H1 (cell line): Measurements from ENCODE around the gene MAVS. TPM values are rescaled to one million over a fixed set of nuclear protein-coding genes. Genes with fewer than 3 reads are reported as not detected.

ENCODE experiments used
- RNF2 ChIP-seq: fragments of 200-900, 300-1000 bp; sonication (generic); IDR thresholded peaks from 2 replicates; pipeline ENCODE4 v1.7.1; 2016; ENCODE audit warnings: borderline replicate concordance, low read depth, mild to moderate bottlenecking, antibody characterized with exemption, low read length; ENCODE audit not compliant: poor library complexity, severe bottlenecking; ENCODE audit errors: missing control alignments
- polyA plus RNA-seq, 7 experiments: library from polyadenylated mRNA; depleted of rRNA in 3 of 7; stranded (reverse) in 5 of 7; unstranded in 2 of 7; fragments of >200 nt in 5 of 7; fragments of 200-250 nt in 2 of 7; gene quantifications; 1 replicate in 5 of 7; 2 replicates in 1 of 7; 4 replicates in 1 of 7; pipeline versions ENCODE4 v1.2.1 to v1.2.3, GENCODE V29; 2011 to 2013; ENCODE audit warnings: missing spikeins in 2 of 7, mixed read lengths in 2 of 7
- total RNA-seq: library from RNA; stranded (reverse); fragmentation: NEBNext Ultra II Directional; extraction: Animal tissue kit (Norgen Biotek cat#: 25700); gene quantifications from 2 replicates; pipeline ENCODE4 v1.2.1, GENCODE V29; 2021

MAVS gene
- total and polyA plus RNA-seq, 2 of the 8 experiments (the other 6 are each of a cell fraction or from before 2014, with no cell fraction given) = 9.9 to 24.3 TPM

DNA sequence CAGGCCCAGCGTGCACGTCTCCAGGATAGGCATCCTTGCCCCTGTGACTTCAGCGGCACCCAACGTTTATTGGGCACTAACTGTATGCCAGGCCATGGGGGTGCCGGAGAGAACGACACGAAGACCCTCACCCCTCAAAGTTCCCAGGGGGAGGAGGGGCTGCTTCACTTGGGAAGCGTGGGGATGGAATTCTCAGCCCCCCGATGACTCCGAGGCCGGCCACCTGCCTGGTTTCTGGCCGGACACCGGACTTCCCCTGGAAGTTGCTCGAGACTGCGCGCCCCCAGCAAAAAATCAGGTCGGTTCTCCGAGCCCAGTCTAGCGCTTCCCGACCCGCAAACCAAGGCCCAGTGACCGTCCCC, 275 bp upstream of the MAVS start (continued):
- no peak for TF ChIP-seq RNF2
